GM19328 (cell line): ENCODE results near the gene MRPS27.
"Not testable (repeated sequence)": the region's sequence is repeated elsewhere in the genome, so short reads cannot be mapped to it uniquely, and the experiment has no call there.

Experiments used
- ATAC-seq: cut with Tn5 transposase; IDR thresholded peaks from one replicate; pipeline ENCODE4 v1.9.1; 2021; ENCODE audit warnings: mild to moderate bottlenecking, moderate library complexity; ENCODE audit not compliant: unreplicated experiment

The MRPS27 gene

DNA sequence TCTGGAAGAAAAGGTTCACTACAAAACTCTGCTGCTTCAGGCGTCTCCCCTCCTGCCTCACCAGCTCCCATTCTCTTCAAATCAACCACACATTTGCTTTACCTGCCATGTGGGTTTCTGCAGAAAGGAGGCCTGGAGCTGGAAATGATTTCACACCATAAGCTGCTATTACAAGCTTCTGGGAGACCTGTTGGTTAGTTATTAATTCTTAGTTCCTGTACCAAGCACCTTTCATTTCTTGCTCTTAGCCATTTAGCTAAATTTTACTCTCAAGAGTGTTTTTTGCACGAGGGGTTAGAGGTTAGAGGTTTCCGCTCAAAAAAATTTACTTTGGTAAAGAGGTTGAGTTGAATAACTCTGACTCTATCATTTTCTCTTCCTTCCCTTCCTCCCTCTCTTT lies 142.5 kb downstream of the MRPS27 start:
- ATAC-seq, result no peak

DNA sequence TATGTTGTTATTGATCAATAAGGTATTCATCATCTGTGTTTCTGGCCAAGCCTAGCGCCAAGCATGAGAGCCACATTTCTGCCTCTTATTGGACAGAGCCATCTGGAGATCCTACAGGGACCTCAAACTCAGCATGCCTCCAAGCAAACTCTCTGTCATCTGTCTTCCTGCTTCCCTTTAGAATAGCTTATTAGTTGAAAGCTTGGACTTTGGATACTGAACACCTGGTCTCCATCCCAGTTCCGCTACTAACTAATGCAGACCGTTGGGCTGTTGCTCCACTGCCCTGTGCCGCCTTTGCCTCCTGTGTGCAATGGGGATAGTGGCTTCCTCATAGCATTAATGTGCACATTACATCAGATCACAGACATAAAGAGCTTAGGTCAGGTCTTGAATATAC lies 147.3 kb downstream of the MRPS27 start:
- no peak for ATAC-seq

DNA sequence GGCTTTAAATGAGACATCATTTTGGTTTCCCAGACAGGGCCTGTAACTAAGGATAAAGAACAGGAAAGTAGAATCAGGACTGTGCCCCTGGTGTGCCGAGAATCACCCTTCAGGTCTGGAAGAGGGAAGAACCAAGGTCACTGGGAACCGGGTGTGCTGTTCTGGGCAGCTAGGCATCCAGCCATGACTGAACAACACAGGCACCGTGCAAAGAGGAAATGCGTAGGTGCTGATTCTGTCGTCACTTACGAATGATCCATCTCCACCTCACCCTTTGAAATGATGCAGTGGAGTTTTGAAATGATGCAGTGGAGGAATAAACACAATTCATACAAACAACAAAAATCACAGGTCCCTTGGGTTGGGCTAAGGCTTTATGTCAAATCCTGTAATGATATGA lies 148.4 kb downstream of the MRPS27 start:
- ATAC-seq, result no peak

DNA sequence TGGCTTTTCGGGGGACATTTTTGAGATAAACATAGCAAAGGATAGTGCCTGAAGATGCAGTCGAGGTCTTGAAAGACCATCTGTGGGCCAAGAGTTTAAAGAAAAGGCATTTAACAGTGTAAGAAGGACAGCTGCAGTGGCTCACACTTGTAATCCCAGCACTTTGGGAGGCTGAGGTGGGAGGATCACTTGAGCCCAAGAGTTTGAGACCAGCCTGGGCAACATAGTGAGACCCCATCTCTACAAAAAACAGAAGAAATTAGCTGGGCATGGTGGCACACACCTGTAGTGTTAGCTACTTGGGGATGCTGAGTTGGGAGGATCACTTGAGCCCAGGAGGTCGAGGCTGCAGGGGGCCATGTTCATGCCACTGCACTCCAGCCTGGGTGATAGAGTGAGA lies 148.9 kb downstream of the MRPS27 start:
- ATAC-seq, result not testable (repeated sequence)

DNA sequence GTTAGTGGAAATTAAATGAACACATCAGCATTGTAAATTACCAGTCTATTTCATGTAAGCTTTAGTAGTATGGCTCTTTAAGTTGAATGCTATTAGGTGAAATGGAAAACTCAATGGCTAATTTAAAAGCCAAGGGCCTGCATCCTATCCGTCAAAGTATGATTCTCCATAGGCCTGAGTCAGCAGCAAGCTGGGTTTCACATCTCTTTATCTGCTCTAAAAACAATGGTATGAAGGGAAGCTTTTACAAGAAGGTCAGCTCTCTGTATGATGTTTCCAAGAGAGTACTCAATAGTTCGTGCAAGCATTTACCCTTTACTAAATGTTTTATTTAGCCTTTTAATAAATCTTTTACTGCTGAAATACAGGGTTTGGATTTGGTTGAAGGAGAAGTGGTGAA lies 149.9 kb downstream of the MRPS27 start:
- ATAC-seq, result no peak
